ENCODE measurements around the gene CCDC97.
A peak's percentile ranks its signal among the peaks of the same experiment; 100 is the strongest.
"Not testable (repeated sequence)": the region's sequence is repeated elsewhere in the genome, so short reads cannot be mapped to it uniquely, and the experiment has no call there.

CCDC97 gene

GRCh38 chr19:41310033-41310831 is at the start of gene CCDC97:
Gene CCDC97 (plus strand): TSS chr19:41310172. CDS start chr19:41310311, 139 bp downstream.
- DNase-seq: peak; percentile 82

GRCh38 chr19:41261474-41262190 is 48.3 kb upstream of the CCDC97 start:
- DNase-seq: no peak

GRCh38 chr19:41263042-41263849 is 46.7 kb upstream of the CCDC97 start:
- peak; percentile 26 for DNase-seq

GRCh38 chr19:41263850-41264580 is 46.0 kb upstream of the CCDC97 start, which contains the start of gene HNRNPUL1:
Gene HNRNPUL1 (plus strand): TSS chr19:41264372. CDS start chr19:41264504, 132 bp downstream.
- DNase-seq: peak; percentile 98

- DNase-seq: peak; percentile 16
Measured at GRCh38 chr19:41264581-41265394, 45.2 kb upstream of the CCDC97 start.

- DNase-seq: no peak
Measured at GRCh38 chr19:41265395-41266153, 44.4 kb upstream of the CCDC97 start.

GRCh38 chr19:41269055-41269454 is 40.9 kb upstream of the CCDC97 start:
- no peak for DNase-seq

- DNase-seq: no peak
Measured at GRCh38 chr19:41269571-41269970, 40.4 kb upstream of the CCDC97 start.

GRCh38 chr19:41273076-41273475 is 36.9 kb upstream of the CCDC97 start:
- DNase-seq: no peak

- no peak for DNase-seq
Measured at GRCh38 chr19:41274802-41275201, 35.2 kb upstream of the CCDC97 start.

GRCh38 chr19:41276231-41276630 is 33.7 kb upstream of the CCDC97 start:
- DNase-seq: no peak

GRCh38 chr19:41278478-41278877 is 31.5 kb upstream of the CCDC97 start:
- no peak for DNase-seq

GRCh38 chr19:41288673-41289530 is 21.1 kb upstream of the CCDC97 start:
- no peak for DNase-seq

- DNase-seq: not testable (repeated sequence)
Measured at GRCh38 chr19:41289814-41290213, 20.2 kb upstream of the CCDC97 start.

GRCh38 chr19:41294393-41294792 is 15.6 kb upstream of the CCDC97 start:
- no peak for DNase-seq

- no peak for DNase-seq
Measured at GRCh38 chr19:41295499-41295898, 14.5 kb upstream of the CCDC97 start.

- DNase-seq: no peak
Measured at GRCh38 chr19:41296433-41296871, 13.5 kb upstream of the CCDC97 start.

- no peak for DNase-seq
Measured at GRCh38 chr19:41297628-41298347, 12.2 kb upstream of the CCDC97 start.

GRCh38 chr19:41298348-41298964 is 11.5 kb upstream of the CCDC97 start:
- DNase-seq: no peak

All from NCI-H345 (cell line).